Thyroid gland (tissue), 4 donors: Measurements from ENCODE around the gene ANLN.

Experiments used
- POLR2A ChIP-seq, 2 donors: fragments of 450-650 bp; IDR thresholded peaks; one replicate each; pipeline ENCODE4 v1.6.1; 2017; ENCODE audit warnings: antibody characterized with exemption in 2 of 2, mild to moderate bottlenecking in 2 of 2, moderate library complexity in 1 of 2
- TF ChIP-seq, protein P1 (sequence below), 6 experiments: fragments of 200-600 bp in 3 of 6; fragments of 450-650 bp in 3 of 6; sonication (generic) in 3 of 6; IDR thresholded peaks; one replicate each; pipeline ENCODE4 v1.5.1; 2016 to 2019; ENCODE audit warnings: antibody characterized with exemption in 6 of 6, mild to moderate bottlenecking in 2 of 6, inconsistent platforms in 1 of 6, moderate library complexity in 1 of 6

DNA sequence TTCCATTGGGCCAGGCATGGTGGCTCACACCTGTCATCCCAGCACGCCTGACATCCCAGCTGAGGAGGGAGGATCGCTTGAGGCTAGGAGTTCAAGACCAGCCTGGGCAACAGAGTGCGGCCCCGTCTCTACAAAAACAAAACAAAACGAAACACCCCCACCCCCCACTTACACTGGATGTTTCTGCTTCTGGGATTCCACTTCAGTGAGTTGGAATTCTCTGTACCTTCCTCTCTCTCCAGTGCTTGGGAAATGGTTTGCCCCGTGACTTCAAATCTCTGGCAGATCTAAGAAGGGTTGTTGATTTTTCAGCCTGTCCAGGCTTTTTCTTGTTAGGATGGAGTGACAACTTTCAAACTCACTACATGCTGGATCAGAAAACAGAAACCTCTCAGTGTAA is 106.9 kb downstream of the ANLN start:
- TF ChIP-seq, protein P1, sequence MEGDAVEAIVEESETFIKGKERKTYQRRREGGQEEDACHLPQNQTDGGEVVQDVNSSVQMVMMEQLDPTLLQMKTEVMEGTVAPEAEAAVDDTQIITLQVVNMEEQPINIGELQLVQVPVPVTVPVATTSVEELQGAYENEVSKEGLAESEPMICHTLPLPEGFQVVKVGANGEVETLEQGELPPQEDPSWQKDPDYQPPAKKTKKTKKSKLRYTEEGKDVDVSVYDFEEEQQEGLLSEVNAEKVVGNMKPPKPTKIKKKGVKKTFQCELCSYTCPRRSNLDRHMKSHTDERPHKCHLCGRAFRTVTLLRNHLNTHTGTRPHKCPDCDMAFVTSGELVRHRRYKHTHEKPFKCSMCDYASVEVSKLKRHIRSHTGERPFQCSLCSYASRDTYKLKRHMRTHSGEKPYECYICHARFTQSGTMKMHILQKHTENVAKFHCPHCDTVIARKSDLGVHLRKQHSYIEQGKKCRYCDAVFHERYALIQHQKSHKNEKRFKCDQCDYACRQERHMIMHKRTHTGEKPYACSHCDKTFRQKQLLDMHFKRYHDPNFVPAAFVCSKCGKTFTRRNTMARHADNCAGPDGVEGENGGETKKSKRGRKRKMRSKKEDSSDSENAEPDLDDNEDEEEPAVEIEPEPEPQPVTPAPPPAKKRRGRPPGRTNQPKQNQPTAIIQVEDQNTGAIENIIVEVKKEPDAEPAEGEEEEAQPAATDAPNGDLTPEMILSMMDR (IDR thresholded peaks at IDR 0.05) = no peak
- no peak for TF ChIP-seq POLR2A (IDR thresholded peaks at IDR 0.05)
